GM21367 (cell line): ENCODE results near the gene ARID1B.

Source experiments
- ATAC-seq: cut with Tn5 transposase; IDR thresholded peaks from one replicate; pipeline ENCODE4 v1.9.1; 2021; ENCODE audit not compliant: unreplicated experiment

The ARID1B gene

GRCh38 chr6:157014871-157015270, 237.7 kb downstream of the ARID1B start:
- no peak for ATAC-seq

GRCh38 chr6:157017022-157017421, 239.8 kb downstream of the ARID1B start:
- no peak for ATAC-seq

GRCh38 chr6:157017861-157018260, 240.7 kb downstream of the ARID1B start:
- no peak for ATAC-seq

GRCh38 chr6:157019115-157019641, 242.0 kb downstream of the ARID1B start:
- no peak for ATAC-seq

- no peak for ATAC-seq
Measured at GRCh38 chr6:157019733-157020132, 242.6 kb downstream of the ARID1B start.

- no peak for ATAC-seq
Measured at GRCh38 chr6:157020398-157020797, 243.2 kb downstream of the ARID1B start.

GRCh38 chr6:157020881-157021343, 243.7 kb downstream of the ARID1B start:
- ATAC-seq = peak; percentile 38

GRCh38 chr6:157021344-157021992, 244.3 kb downstream of the ARID1B start:
- ATAC-seq = peak; percentile 68

- ATAC-seq = peak; percentile 37
Measured at GRCh38 chr6:157021993-157022740, 245.0 kb downstream of the ARID1B start.

- no peak for ATAC-seq
Measured at GRCh38 chr6:157023958-157024357, 246.8 kb downstream of the ARID1B start.

- no peak for ATAC-seq
Measured at GRCh38 chr6:157024745-157025144, 247.6 kb downstream of the ARID1B start.

- ATAC-seq = no peak
Measured at GRCh38 chr6:157025437-157025836, 248.3 kb downstream of the ARID1B start.

GRCh38 chr6:157029980-157030690, 253.0 kb downstream of the ARID1B start:
- no peak for ATAC-seq

- ATAC-seq = no peak
Measured at GRCh38 chr6:157030755-157031154, 253.6 kb downstream of the ARID1B start.

GRCh38 chr6:157032923-157033322, 255.7 kb downstream of the ARID1B start:
- no peak for ATAC-seq

- ATAC-seq = no peak
Measured at GRCh38 chr6:157033428-157034140, 256.4 kb downstream of the ARID1B start.

- ATAC-seq = no peak
Measured at GRCh38 chr6:157034436-157035230, 257.5 kb downstream of the ARID1B start.

GRCh38 chr6:157035546-157035945, 258.4 kb downstream of the ARID1B start:
- ATAC-seq = no peak

GRCh38 chr6:157036245-157036711, 259.1 kb downstream of the ARID1B start:
- ATAC-seq = no peak

- no peak for ATAC-seq
Measured at GRCh38 chr6:157037165-157037564, 260.0 kb downstream of the ARID1B start.
